HepG2 (cell line): Measurements from ENCODE around the gene HEMK1. TPM values are rescaled to one million over a fixed set of nuclear protein-coding genes. Genes with fewer than 3 reads are reported as not detected.

ENCODE experiments used
- DMAP1 ChIP-seq: IDR thresholded peaks from 2 replicates; pipeline ENCODE4 v1.6.1; 2016
- HDAC1 ChIP-seq: sonication (generic); formaldehyde crosslinking; IDR thresholded peaks from 2 replicates; pipeline ENCODE4 v1.5.1; 2020; ENCODE audit warnings: mild to moderate bottlenecking, missing genetic modification reagents
- HIC2 ChIP-seq: sonication (generic); formaldehyde crosslinking; IDR thresholded peaks from 2 replicates; pipeline ENCODE4 v1.9.0; 2022; ENCODE audit warnings: low read depth, missing genetic modification reagents
- HNF4G ChIP-seq, 2 experiments: sonication (generic) in 1 of 2; formaldehyde crosslinking in 1 of 2; IDR thresholded peaks; 2 replicates each; pipeline versions ENCODE4 v1.4.0 to v1.6.1; 2011 to 2020; ENCODE audit warnings: borderline replicate concordance in 2 of 2, low read depth in 2 of 2, mild to moderate bottlenecking in 2 of 2, low read length in 1 of 2, missing genetic modification reagents in 1 of 2, moderate library complexity in 1 of 2
- KLF12 ChIP-seq: sonication (generic); formaldehyde crosslinking; IDR thresholded peaks from 2 replicates; pipeline ENCODE4 v1.4.0; 2020; ENCODE audit warnings: missing genetic modification reagents, borderline replicate concordance
- SNAPC4 ChIP-seq: sonication (generic); formaldehyde crosslinking; IDR thresholded peaks from 2 replicates; pipeline ENCODE4 v1.4.0; 2020; ENCODE audit warnings: mild to moderate bottlenecking, missing genetic modification reagents
- SP5 ChIP-seq: IDR thresholded peaks from 2 replicates; pipeline ENCODE4 v1.6.1; 2016; ENCODE audit warnings: low read depth, borderline replicate concordance
- TMF1 ChIP-seq: sonication (generic); formaldehyde crosslinking; IDR thresholded peaks from 2 replicates; pipeline ENCODE4 v1.8.1; 2022; ENCODE audit warnings: low read depth, missing genetic modification reagents
- WIZ ChIP-seq: sonication (generic); formaldehyde crosslinking; IDR thresholded peaks from 2 replicates; pipeline ENCODE4 v1.5.1; 2020; ENCODE audit warnings: mild to moderate bottlenecking, missing genetic modification reagents
- ZBTB33 ChIP-seq: sonication (generic); formaldehyde crosslinking; IDR thresholded peaks from 2 replicates; pipeline ENCODE4 v1.4.0; 2020; ENCODE audit warnings: missing genetic modification reagents
- ZHX1 ChIP-seq: sonication (generic); formaldehyde crosslinking; IDR thresholded peaks from 2 replicates; pipeline ENCODE4 v1.8.1; 2022; ENCODE audit warnings: low read depth, mild to moderate bottlenecking, missing genetic modification reagents
- ZNF232 ChIP-seq: sonication (generic); formaldehyde crosslinking; IDR thresholded peaks from 2 replicates; pipeline ENCODE4 v1.4.0; 2020; ENCODE audit warnings: missing genetic modification reagents, borderline replicate concordance
- ZNF280B ChIP-seq: sonication (generic); formaldehyde crosslinking; IDR thresholded peaks from 2 replicates; pipeline ENCODE4 v1.5.0; 2020; ENCODE audit warnings: missing genetic modification reagents, mild to moderate bottlenecking, borderline replicate concordance
- polyA plus RNA-seq, 8 experiments: library from polyadenylated mRNA; depleted of rRNA in 3 of 8; stranded (reverse) in 7 of 8; unstranded in 1 of 8; fragments of >200 nt; fragmentation: Illumina TruSeq in 4 of 8; extraction: Trizol in 4 of 8; gene quantifications; 2 replicates each; pipeline versions ENCODE4 v1.2.1 to v1.2.3, GENCODE V29; 2011 to 2016; ENCODE audit warnings: low read depth in 4 of 8, missing spikeins in 1 of 8, mixed read lengths in 1 of 8; ENCODE audit not compliant: insufficient read depth in 1 of 8
- total RNA-seq, 5 experiments: library from RNA; depleted of rRNA; stranded (reverse); fragments of >200 nt; fragmentation: Illumina TruSeq; extraction: Trizol; gene quantifications; 2 replicates each; pipeline ENCODE4 v1.2.3, GENCODE V29; 2016; ENCODE audit warnings: low read depth in 1 of 5

The HEMK1 gene
- total and polyA plus RNA-seq, 2 of the 13 experiments (the other 11 are each of a cell fraction or from before 2014, with no cell fraction given), result 9.8 to 12.6 TPM

GRCh38 chr3:50600841-50601591 lies 31.7 kb downstream of the HEMK1 start (continued):
- TF ChIP-seq SNAPC4 (CRISPR knock-in tag), result 0 out of 2 replicates have a peak, but pooled peaks have one; percentile 41
- peak; percentile 9; the same call in 1 of the 2 replicates for TF ChIP-seq HNF4G (IDR thresholded peaks at IDR 0.05; ENCODE audit: borderline replicate concordance, low read depth, low read length)
- TF ChIP-seq HNF4G (CRISPR knock-in tag; IDR thresholded peaks at IDR 0.05; ENCODE audit: borderline replicate concordance, low read depth), result peak; percentile 80; the same call in 1 of the 2 replicates
- TF ChIP-seq DMAP1 (CRISPR knock-in tag), result peak; percentile 83; the same call in 1 of the 2 replicates
- peak; percentile 71; the same call in 1 of the 2 replicates for TF ChIP-seq WIZ (CRISPR knock-in tag)
- TF ChIP-seq SP5, result peak; percentile 80
- TF ChIP-seq HIC2 (CRISPR knock-in tag), result peak; percentile 96
- TF ChIP-seq ZNF232 (CRISPR knock-in tag), result peak; percentile 28; the same call in 1 of the 2 replicates
- TF ChIP-seq TMF1 (CRISPR knock-in tag), result no peak
- TF ChIP-seq HDAC1 (CRISPR knock-in tag), result peak; percentile 92
- TF ChIP-seq KLF12 (CRISPR knock-in tag), result peak; percentile 78; the same call in 1 of the 2 replicates
- no peak for TF ChIP-seq ZBTB33 (CRISPR knock-in tag)
- 0 out of 2 replicates have a peak, but pooled peaks have one; percentile 25 for TF ChIP-seq ZHX1 (CRISPR knock-in tag)
- 0 out of 2 replicates have a peak, but pooled peaks have one; percentile 9 for TF ChIP-seq ZNF280B
